Measurements from ENCODE around the gene OR2B6. TPM values are rescaled to one million over a fixed set of nuclear protein-coding genes. Genes with fewer than 3 reads are reported as not detected.

Gene OR2B6
- total RNA-seq, 4 donors from 2014 or later: not detected

- no peak for TF ChIP-seq CTCF (IDR thresholded peaks at IDR 0.05; ENCODE audit: low read depth)
Measured at GRCh38 chr6:28001351-28001750, 44.3 kb downstream of the OR2B6 start.

- TF ChIP-seq CTCF (IDR thresholded peaks at IDR 0.05; ENCODE audit: low read depth): no peak
Measured at GRCh38 chr6:28001751-28002150, 44.7 kb downstream of the OR2B6 start.

DNA sequence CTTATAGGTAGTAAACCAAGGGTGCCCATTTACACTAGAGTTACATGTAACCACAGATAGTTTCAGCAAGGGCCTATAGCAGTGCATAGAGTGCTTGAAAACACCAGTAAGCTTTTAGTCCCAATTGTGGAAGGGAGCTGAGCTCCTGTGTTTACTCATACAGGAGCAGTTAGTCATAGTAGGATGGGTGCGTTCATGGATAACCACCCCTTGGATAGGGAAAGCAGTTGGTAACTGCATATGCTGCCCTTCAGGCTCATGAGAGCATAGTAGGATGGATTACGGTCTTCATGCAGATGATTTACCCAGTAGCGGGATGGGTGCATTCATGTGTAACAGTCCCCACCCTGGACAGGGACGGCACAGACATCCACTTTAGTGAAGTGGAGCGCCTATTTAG is 45.1 kb downstream of the OR2B6 start:
- no peak for TF ChIP-seq CTCF (IDR thresholded peaks at IDR 0.05; ENCODE audit: low read depth)

DNA sequence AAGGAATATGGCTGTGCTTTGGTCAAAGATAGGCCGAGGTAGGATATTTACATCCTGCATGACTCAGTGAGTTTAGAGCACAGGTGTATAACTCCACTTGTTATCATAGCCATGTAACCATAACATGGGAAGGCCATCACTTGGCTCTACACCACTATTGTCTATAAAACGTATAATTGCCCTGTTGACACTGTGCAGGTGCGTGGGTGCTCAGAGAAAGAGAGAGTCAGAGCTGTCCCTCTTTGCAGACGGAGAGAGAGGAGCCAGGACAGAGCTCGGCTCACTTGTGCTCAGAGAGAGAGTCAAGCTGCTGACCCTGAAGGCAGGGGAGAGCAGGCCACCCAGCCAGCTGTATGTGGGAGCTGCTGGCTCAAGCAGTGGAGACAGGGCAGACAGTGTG is 46.0 kb downstream of the OR2B6 start:
- no peak for TF ChIP-seq CTCF (IDR thresholded peaks at IDR 0.05; ENCODE audit: low read depth)

DNA sequence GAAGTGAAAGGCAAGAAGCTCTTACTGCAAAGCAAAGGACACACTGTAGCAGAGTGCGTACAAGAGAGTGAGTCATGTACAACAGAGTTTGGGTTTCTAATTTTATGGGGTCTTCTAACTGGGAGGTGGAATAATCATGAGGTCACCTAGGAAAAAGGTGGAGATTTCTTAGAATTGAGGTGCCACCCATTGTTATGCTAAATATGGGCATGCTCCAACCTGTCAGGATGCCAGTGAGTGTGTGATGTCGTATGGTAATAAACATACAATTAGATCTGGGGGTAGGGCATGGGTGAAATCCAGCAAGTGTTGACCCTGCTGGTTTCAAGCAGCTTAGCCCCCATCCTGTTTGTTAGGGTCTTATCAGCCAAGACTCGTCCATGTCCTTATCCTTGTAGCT is 46.6 kb downstream of the OR2B6 start:
- no peak for TF ChIP-seq CTCF (IDR thresholded peaks at IDR 0.05; ENCODE audit: low read depth)

DNA sequence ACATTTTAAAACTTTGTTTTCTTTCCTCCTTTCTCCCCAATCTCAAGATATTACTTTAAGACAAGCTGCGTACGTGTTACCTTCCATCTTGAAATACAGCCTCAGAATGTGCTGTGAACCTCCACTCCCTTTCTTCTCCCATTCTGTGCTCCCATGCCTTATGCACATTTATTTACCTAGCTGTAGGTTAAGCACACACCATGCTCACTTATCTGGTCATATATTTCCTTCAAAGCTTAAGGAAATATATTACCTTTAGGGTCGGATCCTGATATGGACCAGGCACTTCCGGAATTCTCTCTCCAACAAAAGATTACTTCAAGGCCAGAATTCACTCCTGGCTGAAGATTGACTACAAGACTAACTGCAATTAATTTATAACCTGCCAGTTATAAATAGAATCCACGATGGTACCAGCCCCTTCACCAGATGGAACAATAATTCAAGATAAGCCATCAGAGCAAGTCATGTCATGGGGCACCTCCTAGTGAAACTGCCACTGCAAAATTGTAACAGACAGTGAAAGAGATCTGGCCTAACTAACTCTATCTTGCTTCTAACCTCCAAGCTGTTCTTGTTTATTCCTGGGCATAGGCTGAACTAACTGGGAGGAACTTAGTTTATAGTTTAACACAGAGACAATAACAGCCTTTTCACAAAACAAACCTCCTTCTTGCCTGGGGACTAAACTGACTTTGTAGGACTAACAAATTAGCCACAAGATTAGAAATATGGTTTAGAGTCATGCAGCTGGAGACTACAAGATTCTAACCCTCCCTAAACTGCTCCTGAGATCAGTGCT is 47.5 kb downstream of the OR2B6 start:
- no peak for TF ChIP-seq CTCF (IDR thresholded peaks at IDR 0.05; ENCODE audit: low read depth)

GRCh38 chr6:28005152-28005890 is 48.3 kb downstream of the OR2B6 start:
- TF ChIP-seq CTCF (IDR thresholded peaks at IDR 0.05; ENCODE audit: low read depth): no peak
